Measurements from ENCODE around the gene MEX3D. TPM values are rescaled to one million over a fixed set of nuclear protein-coding genes. Genes with fewer than 3 reads are reported as not detected.

MEX3D gene
- polyA plus RNA-seq, 2 of the 4 experiments (the other 2 are of a cell fraction): 2.1 to 7.1 TPM

DNA sequence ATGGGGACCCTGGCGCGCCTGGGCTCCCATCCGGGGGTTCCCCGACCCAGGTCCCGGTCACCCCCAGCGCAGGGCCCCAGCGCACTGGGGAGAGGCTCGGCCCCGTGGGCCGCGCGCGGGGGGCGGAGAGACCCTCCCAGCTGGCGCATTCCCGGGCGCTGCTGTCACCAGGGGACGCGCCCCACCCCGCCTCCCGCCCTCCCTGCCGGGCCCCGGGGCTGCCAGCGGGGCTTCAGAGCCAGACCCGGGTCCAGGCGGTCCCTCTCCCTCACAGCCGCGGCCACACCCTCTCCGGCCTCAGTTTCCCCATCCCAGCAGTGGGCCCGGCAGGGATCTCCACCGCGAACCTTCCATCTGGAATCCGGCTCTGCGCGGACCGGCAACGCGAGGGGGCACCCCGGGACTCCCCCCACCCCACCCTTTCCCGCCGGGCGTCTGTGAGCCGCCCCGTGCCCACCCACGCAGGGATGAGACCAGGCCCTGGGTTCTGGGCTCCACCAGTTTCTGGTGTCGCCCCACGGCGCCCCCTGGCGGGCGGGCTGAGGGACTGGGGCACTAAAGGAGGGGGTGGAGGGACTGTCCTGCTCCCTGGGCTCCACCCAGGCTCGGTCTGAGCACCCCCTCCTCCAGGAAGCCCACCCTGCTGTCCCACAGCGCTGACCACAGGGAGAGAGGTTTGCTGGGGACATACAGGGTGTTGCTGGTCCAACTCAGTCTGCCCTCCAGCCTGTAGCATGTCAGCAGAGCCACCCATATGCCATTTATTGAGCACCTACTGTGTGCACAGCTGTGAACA, 54.4 kb downstream of the MEX3D start:
- Histone ChIP-seq H3K4me1 (no peaks in the 10 kb centered on the region), H3K4me2 (peak overlapping the region; percentile 98), H3K9me3 (no peaks in the 10 kb centered on the region), H3K27ac (peak overlapping the region; percentile 82 to 95), H3K4me3 (peak overlapping the region; percentile 61)
- ChIA-PET CTCF (interaction anchor here (0.6 to 1.2 kb wide), 3 partner anchors 14 to 59 kb away, joined by 3 to 6 read pairs (median 3); no protein-coding TSS in a partner anchor), POLR2A (interaction anchor here (0.6 kb wide), 1 partner anchor 60 kb away, joined by 3 read pairs; no protein-coding TSS in a partner anchor)
- 2% methylated on average over 12 of the region's 52 CpGs for WGBS (ENCODE audit: missing lambda C conversion rate)
- DNase-seq (ENCODE audit: low read depth in 1 of 2, low spot score in 1 of 2) (peak; percentile 39 to 59), FAIRE-seq (no peak), ATAC-seq (peak; percentile 78 to 83)
- peak; percentile 31 to 33; a peak in 4 of 5 replicates for TF ChIP-seq RAD21 (conservative IDR thresholded peaks at IDR 0.05 in 1 of 2, IDR thresholded peaks at IDR 0.05 in 1 of 2)
- TF ChIP-seq JUNB (IDR thresholded peaks at IDR 0.05): no peak
- TF ChIP-seq ESRRA (IDR thresholded peaks at IDR 0.05; ENCODE audit: borderline replicate concordance, low read length): no peak
- TF ChIP-seq, protein P1, sequence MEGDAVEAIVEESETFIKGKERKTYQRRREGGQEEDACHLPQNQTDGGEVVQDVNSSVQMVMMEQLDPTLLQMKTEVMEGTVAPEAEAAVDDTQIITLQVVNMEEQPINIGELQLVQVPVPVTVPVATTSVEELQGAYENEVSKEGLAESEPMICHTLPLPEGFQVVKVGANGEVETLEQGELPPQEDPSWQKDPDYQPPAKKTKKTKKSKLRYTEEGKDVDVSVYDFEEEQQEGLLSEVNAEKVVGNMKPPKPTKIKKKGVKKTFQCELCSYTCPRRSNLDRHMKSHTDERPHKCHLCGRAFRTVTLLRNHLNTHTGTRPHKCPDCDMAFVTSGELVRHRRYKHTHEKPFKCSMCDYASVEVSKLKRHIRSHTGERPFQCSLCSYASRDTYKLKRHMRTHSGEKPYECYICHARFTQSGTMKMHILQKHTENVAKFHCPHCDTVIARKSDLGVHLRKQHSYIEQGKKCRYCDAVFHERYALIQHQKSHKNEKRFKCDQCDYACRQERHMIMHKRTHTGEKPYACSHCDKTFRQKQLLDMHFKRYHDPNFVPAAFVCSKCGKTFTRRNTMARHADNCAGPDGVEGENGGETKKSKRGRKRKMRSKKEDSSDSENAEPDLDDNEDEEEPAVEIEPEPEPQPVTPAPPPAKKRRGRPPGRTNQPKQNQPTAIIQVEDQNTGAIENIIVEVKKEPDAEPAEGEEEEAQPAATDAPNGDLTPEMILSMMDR (IDR thresholded peaks at IDR 0.05): peak; percentile 70
- no peak for TF ChIP-seq SREBF2 (IDR thresholded peaks at IDR 0.05)
- TF ChIP-seq NFE2L2 (conservative IDR thresholded peaks at IDR 0.05; ENCODE audit: low read length): no peak
- no peak for TF ChIP-seq EP300 (IDR thresholded peaks at IDR 0.05)
- TF ChIP-seq, protein P2, sequence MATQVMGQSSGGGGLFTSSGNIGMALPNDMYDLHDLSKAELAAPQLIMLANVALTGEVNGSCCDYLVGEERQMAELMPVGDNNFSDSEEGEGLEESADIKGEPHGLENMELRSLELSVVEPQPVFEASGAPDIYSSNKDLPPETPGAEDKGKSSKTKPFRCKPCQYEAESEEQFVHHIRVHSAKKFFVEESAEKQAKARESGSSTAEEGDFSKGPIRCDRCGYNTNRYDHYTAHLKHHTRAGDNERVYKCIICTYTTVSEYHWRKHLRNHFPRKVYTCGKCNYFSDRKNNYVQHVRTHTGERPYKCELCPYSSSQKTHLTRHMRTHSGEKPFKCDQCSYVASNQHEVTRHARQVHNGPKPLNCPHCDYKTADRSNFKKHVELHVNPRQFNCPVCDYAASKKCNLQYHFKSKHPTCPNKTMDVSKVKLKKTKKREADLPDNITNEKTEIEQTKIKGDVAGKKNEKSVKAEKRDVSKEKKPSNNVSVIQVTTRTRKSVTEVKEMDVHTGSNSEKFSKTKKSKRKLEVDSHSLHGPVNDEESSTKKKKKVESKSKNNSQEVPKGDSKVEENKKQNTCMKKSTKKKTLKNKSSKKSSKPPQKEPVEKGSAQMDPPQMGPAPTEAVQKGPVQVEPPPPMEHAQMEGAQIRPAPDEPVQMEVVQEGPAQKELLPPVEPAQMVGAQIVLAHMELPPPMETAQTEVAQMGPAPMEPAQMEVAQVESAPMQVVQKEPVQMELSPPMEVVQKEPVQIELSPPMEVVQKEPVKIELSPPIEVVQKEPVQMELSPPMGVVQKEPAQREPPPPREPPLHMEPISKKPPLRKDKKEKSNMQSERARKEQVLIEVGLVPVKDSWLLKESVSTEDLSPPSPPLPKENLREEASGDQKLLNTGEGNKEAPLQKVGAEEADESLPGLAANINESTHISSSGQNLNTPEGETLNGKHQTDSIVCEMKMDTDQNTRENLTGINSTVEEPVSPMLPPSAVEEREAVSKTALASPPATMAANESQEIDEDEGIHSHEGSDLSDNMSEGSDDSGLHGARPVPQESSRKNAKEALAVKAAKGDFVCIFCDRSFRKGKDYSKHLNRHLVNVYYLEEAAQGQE (IDR thresholded peaks at IDR 0.05): no peak
- peak; percentile 33; the same call in 2 of the 3 replicates for TF ChIP-seq SMC3 (IDR thresholded peaks at IDR 0.05)
- TF ChIP-seq ZFP36 (IDR thresholded peaks at IDR 0.05; ENCODE audit: borderline replicate concordance, partially characterized antibody): peak; percentile 94

DNA sequence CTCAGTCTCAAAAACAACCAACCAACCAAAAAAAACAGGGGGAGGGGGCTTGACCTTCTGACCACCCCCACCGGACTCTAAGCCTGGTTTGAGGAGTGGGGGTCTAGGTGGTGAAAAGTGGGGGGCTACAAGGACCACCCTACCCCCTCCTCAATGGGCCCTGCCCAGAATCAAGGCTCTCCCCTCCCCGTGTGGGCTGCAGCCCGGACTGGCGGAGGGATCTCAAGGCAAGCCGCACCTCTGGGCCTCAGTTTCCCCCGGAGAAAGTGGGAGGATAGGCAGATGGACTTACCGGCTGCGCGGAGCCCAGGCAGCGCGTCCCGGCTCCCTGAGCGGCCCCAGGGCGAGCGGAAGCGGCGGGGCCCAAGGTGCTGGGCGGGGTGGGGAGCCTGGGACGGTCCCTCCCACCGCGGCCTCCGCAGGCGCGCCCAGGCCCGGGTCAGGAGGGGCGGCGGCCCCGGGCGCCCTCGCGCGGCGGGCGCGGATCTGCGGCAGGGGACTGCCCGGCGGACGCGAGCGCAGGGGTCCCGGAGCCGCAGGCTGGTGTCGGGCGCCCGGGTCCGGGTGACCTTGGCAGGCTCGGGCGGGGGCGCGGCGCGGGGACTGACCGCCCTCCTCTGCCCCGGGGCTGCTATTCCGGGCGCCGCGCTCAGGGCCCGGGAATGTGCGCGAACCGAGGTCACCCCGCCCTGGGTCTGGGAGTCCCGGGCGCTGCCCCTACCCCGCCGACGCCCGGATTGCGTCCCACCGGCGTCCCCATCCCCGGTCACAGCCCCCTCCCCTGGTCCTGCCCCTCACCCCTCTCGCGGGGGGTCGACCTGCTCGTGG, 55.2 kb downstream of the MEX3D start, which contains the start of gene ADAMTSL5:
Gene ADAMTSL5 (minus strand): TSS at position 349 of the 828 bp plus-strand sequence. CDS start 2,076 bp downstream, outside the sequence.
- H3K4me2 ChIP-seq: peak within 1 kb of the TSS; percentile 98
- ATAC-seq (peak; percentile 68 to 75), FAIRE-seq (no peak), DNase-seq (ENCODE audit: low read depth in 1 of 2, low spot score in 1 of 2) (peak; percentile 41 to 74)
- 5% methylated on average over 15 of the region's 78 CpGs for WGBS (ENCODE audit: missing lambda C conversion rate)
- no peaks in the 10 kb centered on the region for H3K4me1 ChIP-seq
- peak within 1 kb of the TSS; percentile 82 to 95 for H3K27ac ChIP-seq
- peak within 1 kb of the TSS; percentile 61 for H3K4me3 ChIP-seq
- ChIA-PET CTCF (no interaction called here), POLR2A (no interaction called here)
- no peaks in the 10 kb centered on the region for H3K9me3 ChIP-seq
- TF ChIP-seq KDM1A (IDR thresholded peaks at IDR 0.05; ENCODE audit: low read depth): peak; percentile 83; the same call in 1 of the 2 replicates
- TF ChIP-seq HDAC2 (IDR thresholded peaks at IDR 0.05): peak; percentile 66; the same call in 1 of the 2 replicates
- TF ChIP-seq CHD2 (IDR thresholded peaks at IDR 0.05; ENCODE audit: low read length, partially characterized antibody): no peak
- no peak for TF ChIP-seq CBX2 (IDR thresholded peaks at IDR 0.05; ENCODE audit: borderline replicate concordance, low read depth)
- no peak for TF ChIP-seq SREBF2 (IDR thresholded peaks at IDR 0.05)
- TF ChIP-seq FOSL2 (IDR thresholded peaks at IDR 0.05): no peak
- TF ChIP-seq FOSL2 (CRISPR knock-in tag; IDR thresholded peaks at IDR 0.05): no peak
- TF ChIP-seq TP53 (CRISPR knock-in tag; IDR thresholded peaks at IDR 0.05): no peak
- TF ChIP-seq BHLHE40 (IDR thresholded peaks at IDR 0.05; ENCODE audit: low read depth, low read length): no peak
- TF ChIP-seq RAD21 (conservative IDR thresholded peaks at IDR 0.05 in 1 of 2, IDR thresholded peaks at IDR 0.05 in 1 of 2): no peak; a peak in 2 of 5 replicates
- TF ChIP-seq, protein P1 (IDR thresholded peaks at IDR 0.05): peak; percentile 60
- no peak for TF ChIP-seq MYC (IDR thresholded peaks at IDR 0.05; ENCODE audit: borderline replicate concordance, low read length)
- TF ChIP-seq NFE2L2 (conservative IDR thresholded peaks at IDR 0.05; ENCODE audit: low read length): no peak
- TF ChIP-seq RNF2 (IDR thresholded peaks at IDR 0.05; ENCODE audit: borderline replicate concordance, low read depth): no peak
- TF ChIP-seq, protein P3, sequence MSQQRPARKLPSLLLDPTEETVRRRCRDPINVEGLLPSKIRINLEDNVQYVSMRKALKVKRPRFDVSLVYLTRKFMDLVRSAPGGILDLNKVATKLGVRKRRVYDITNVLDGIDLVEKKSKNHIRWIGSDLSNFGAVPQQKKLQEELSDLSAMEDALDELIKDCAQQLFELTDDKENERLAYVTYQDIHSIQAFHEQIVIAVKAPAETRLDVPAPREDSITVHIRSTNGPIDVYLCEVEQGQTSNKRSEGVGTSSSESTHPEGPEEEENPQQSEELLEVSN (IDR thresholded peaks at IDR 0.05; ENCODE audit: borderline replicate concordance, low read depth): no peak
- TF ChIP-seq NPAS2 (CRISPR knock-in tag; IDR thresholded peaks at IDR 0.05; ENCODE audit: borderline replicate concordance): no peak
- TF ChIP-seq, protein P4, sequence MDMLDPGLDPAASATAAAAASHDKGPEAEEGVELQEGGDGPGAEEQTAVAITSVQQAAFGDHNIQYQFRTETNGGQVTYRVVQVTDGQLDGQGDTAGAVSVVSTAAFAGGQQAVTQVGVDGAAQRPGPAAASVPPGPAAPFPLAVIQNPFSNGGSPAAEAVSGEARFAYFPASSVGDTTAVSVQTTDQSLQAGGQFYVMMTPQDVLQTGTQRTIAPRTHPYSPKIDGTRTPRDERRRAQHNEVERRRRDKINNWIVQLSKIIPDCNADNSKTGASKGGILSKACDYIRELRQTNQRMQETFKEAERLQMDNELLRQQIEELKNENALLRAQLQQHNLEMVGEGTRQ (IDR thresholded peaks at IDR 0.05): no peak
- peak; percentile 20; the same call in 1 of the 2 replicates for TF ChIP-seq PHF8 (IDR thresholded peaks at IDR 0.05; ENCODE audit: borderline replicate concordance, low read depth)

Data from A549 (cell line).